MCF 10A (cell line): ENCODE measurements around the gene GALNT13. TPM values are rescaled to one million over a fixed set of nuclear protein-coding genes. Genes with fewer than 3 reads are reported as not detected.

Experiments used
- BruUV-seq: library from RNA; stranded (reverse); fragments of 400-500 nt; replicated peaks from 2 replicates; lab custom pipeline; 2021; lab: Mats Ljungman, UMichigan
- CTCF ChIA-PET: fragments of 300-600 bp; sonication (Branson Sonifier 250); formaldehyde crosslinking; extraction: SDS; loops from one replicate; lab custom pipeline; 2021; ENCODE audit warnings: antibody characterized with exemption, inconsistent platforms; lab: Yijun Ruan, JAX
- POLR2A ChIA-PET: fragments of 300-600, 350-650 bp; sonication (Branson Sonifier 250); formaldehyde crosslinking; extraction: SDS; loops from one replicate; lab custom pipeline; 2020; ENCODE audit warnings: antibody characterized with exemption, inconsistent platforms; lab: Yijun Ruan, JAX
- DNase-seq: peaks from one replicate; pipeline ENCODE4 v3.0.0-alpha.2; 2018; ENCODE audit not compliant: unreplicated experiment
- H3K27ac Mint-ChIP-seq: one replicate; pipeline ENCODE4 v1.8.0; 2022; ENCODE audit warnings: mild to moderate bottlenecking, low read depth, mixed read lengths; ENCODE audit not compliant: unreplicated experiment
- H3K27me3 Mint-ChIP-seq: one replicate; pipeline ENCODE4 v1.8.0; 2022; ENCODE audit warnings: mixed read lengths; ENCODE audit not compliant: insufficient read depth, unreplicated experiment
- H3K36me3 Mint-ChIP-seq: one replicate; pipeline ENCODE4 v1.8.0; 2022; ENCODE audit warnings: mild to moderate bottlenecking, moderate library complexity, mixed read lengths; ENCODE audit not compliant: insufficient read depth, unreplicated experiment
- H3K4me1 Mint-ChIP-seq: one replicate; pipeline ENCODE4 v1.8.0; 2022; ENCODE audit warnings: mixed read lengths; ENCODE audit not compliant: insufficient read depth, unreplicated experiment
- H3K4me3 Mint-ChIP-seq: one replicate; pipeline ENCODE4 v1.8.0; 2022; ENCODE audit warnings: mild to moderate bottlenecking, moderate library complexity, mixed read lengths; ENCODE audit not compliant: unreplicated experiment
- H3K9me3 Mint-ChIP-seq: one replicate; pipeline ENCODE4 v1.8.0; 2022; ENCODE audit warnings: mixed read lengths; ENCODE audit not compliant: unreplicated experiment
- intact Hi-C: fragments of 100-400 bp; cut with micrococcal nuclease; formaldehyde crosslinking; loops from 2 replicates; pipeline ENCODE4 v1.14.1; 2022
- total RNA-seq: library from RNA; stranded (reverse); gene quantifications from 2 replicates; pipeline ENCODE4 v1.2.3, GENCODE V29; 2022
- TF ChIP-seq, protein P1 (sequence below): fragments of 200-600 bp; IDR thresholded peaks from one replicate; pipeline ENCODE4 v1.8.0; 2022; ENCODE audit warnings: antibody characterized with exemption, mild to moderate bottlenecking; ENCODE audit not compliant: unreplicated experiment

The GALNT13 gene
- total RNA-seq, 1 experiment from 2014 or later, result 0.54 TPM

DNA sequence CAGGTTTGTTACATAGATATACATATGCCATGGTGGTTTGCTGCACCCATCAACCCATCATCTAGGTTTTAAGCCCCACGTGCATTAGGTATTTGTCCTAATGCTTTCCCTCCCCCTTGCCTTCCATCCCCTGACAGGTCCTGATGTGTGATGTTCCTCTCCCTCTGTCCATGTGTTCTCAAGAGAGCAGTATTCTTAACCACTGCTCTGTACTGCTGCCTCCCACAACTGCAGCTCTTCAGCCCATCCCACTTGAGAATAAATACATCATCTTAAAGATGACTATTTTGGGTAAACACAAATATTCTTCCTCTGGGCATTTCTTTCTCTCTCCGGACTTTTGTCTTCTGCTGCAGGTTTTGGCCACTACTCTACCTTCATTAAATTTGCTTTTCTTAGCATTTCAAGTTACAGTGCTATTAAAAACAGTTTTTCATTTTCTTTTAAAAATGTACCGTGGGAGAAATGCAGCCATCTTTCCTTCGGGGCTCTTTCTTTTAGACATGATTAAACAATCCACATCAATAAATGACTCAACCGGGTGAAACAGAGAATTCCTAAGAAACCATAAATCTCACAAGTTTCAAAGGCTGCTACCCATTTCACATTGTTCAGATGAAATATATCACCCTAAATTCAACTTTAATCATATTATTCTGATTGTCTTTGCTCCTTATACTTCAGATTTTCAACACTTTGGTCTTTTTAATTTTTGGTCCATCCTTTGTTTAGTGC is 323.4 kb downstream of the GALNT13 start:
- intact Hi-C loops, result no loop called here
- H3K9me3 Mint-ChIP-seq, result no peaks in the 10 kb centered on the region
- CTCF ChIA-PET, result interaction anchor here (0.5 to 0.6 kb wide), 5 partner anchors 20 to 1032 kb away, joined by 3 to 5 read pairs (median 4); no protein-coding TSS in a partner anchor
- H3K27me3 Mint-ChIP-seq, result peaks cover 14% of the 10 kb centered on the region
- TF ChIP-seq, protein P1, sequence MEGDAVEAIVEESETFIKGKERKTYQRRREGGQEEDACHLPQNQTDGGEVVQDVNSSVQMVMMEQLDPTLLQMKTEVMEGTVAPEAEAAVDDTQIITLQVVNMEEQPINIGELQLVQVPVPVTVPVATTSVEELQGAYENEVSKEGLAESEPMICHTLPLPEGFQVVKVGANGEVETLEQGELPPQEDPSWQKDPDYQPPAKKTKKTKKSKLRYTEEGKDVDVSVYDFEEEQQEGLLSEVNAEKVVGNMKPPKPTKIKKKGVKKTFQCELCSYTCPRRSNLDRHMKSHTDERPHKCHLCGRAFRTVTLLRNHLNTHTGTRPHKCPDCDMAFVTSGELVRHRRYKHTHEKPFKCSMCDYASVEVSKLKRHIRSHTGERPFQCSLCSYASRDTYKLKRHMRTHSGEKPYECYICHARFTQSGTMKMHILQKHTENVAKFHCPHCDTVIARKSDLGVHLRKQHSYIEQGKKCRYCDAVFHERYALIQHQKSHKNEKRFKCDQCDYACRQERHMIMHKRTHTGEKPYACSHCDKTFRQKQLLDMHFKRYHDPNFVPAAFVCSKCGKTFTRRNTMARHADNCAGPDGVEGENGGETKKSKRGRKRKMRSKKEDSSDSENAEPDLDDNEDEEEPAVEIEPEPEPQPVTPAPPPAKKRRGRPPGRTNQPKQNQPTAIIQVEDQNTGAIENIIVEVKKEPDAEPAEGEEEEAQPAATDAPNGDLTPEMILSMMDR, result no peak
- no peak overlapping the region for H3K27ac Mint-ChIP-seq
- POLR2A ChIA-PET, result no interaction called here
- H3K4me1 Mint-ChIP-seq, result peaks cover 13% of the 10 kb centered on the region
- no peak for DNase-seq
- no peak overlapping the region for H3K4me3 Mint-ChIP-seq
- H3K36me3 Mint-ChIP-seq, result no peaks in the 10 kb centered on the region
- BruUV-seq, result no TSS peak

DNA sequence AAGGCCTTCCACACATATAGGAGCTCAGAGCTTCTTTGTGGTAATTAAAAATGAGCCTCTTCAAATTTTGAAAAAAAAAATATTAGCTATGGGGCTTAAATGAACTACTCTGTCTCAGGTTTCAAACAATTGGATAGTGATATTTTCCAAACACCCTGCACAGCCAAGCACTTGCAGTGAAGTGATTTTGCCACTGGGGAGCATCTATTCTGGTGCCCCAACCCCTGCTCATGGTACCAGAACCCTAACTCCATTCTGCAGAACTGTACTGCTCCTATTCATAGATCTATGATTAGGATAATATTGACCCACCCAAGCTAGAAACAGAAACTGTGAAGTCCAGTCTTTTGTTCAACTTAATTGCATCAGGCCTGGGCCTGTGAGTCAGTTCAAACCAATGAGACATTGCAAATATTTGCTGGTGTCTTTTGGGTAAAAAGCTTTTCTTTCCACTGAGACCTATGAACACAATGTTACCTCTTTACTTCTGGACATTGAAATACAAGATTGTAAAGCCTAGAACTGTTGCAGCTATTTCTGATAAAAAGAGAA is 324.0 kb downstream of the GALNT13 start:
- no TSS peak for BruUV-seq
- DNase-seq, result peak; percentile 1
- TF ChIP-seq, protein P1, result no peak
- peaks cover 11% of the 10 kb centered on the region for H3K27me3 Mint-ChIP-seq
- ChIA-PET CTCF (interaction anchor here (0.6 kb wide), 1 partner anchor 1032 kb away, joined by 3 read pairs; no protein-coding TSS in a partner anchor), POLR2A (no interaction called here)
- H3K36me3 Mint-ChIP-seq, result no peaks in the 10 kb centered on the region
- peaks cover 13% of the 10 kb centered on the region for H3K4me1 Mint-ChIP-seq
- H3K27ac Mint-ChIP-seq, result no peak overlapping the region
- H3K9me3 Mint-ChIP-seq, result no peaks in the 10 kb centered on the region
- intact Hi-C loops, result no loop called here
- H3K4me3 Mint-ChIP-seq, result no peak overlapping the region

DNA sequence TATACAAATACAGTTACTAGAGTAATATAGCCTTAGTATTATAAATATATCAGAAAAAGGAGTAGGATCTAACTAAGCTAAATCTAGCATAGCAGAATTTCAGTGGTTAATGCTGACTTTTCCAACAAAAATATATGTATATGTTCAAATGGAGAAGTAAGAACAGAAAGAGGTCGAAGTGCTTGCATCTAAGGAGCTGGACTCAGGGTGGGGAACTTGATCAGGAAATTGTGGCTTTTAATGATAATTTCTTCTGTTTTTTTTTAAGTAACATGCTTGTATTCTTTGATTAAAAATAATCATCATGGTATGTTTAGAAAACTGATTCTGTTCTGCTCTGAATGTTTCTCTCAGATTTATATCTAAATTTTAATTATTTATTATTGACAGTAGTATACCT is 327.1 kb downstream of the GALNT13 start:
- Mint-ChIP-seq H3K4me1 (peaks cover 13% of the 10 kb centered on the region), H3K9me3 (no peaks in the 10 kb centered on the region), H3K36me3 (no peaks in the 10 kb centered on the region), H3K27me3 (peaks cover 5% of the 10 kb centered on the region), H3K4me3 (no peak overlapping the region), H3K27ac (no peak overlapping the region)
- no peak for DNase-seq
- POLR2A ChIA-PET, result no interaction called here
- intact Hi-C loops, result no loop called here
- CTCF ChIA-PET, result no interaction called here
- TF ChIP-seq, protein P1, result no peak
- BruUV-seq, result no TSS peak

DNA sequence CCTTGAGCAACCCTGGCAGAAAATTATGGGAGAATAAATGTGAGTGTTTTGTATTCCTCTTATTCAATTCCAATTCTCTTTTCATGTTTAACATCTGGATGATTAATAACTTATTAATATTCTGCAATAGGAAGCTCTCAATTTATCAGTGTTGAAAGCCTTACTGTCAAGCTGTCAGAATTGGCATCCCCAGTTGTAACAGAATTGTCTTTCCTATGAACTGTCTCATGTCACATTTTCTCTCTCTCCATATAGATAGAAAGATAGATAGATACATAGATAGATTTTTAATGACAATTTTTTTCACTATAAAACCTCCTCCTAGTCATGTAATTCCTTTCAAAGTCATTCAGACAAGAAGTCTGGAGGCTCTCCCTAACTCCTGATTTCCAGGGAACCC is 331.5 kb downstream of the GALNT13 start:
- POLR2A ChIA-PET, result no interaction called here
- H3K4me1 Mint-ChIP-seq, result no peaks in the 10 kb centered on the region
- CTCF ChIA-PET, result interaction anchor here (0.6 kb wide), 1 partner anchor 1458 kb away, joined by 4 read pairs; no protein-coding TSS in a partner anchor
- TF ChIP-seq, protein P1, result no peak
- BruUV-seq, result no TSS peak
- DNase-seq, result no peak
- H3K9me3 Mint-ChIP-seq, result no peaks in the 10 kb centered on the region
- H3K4me3 Mint-ChIP-seq, result no peak overlapping the region
- intact Hi-C loops, result no loop called here
- H3K27ac Mint-ChIP-seq, result no peak overlapping the region
- H3K36me3 Mint-ChIP-seq, result no peaks in the 10 kb centered on the region
- peaks cover 11% of the 10 kb centered on the region for H3K27me3 Mint-ChIP-seq
